ENCODE data around the gene ARHGEF3.

The ARHGEF3 gene

GRCh38 chr3:56706629-56707028 is 95.1 kb downstream of the ARHGEF3 start:
- Histone ChIP-seq H3K56ac (ENCODE audit: low read length) (no peak overlapping the region), H2BK120ac (ENCODE audit: low read depth, low read length) (no peak overlapping the region), H3K9ac (ENCODE audit: low read length) (no peak overlapping the region), H3K4me2 (ENCODE audit: low read length) (no peak overlapping the region), H3K4me3 (ENCODE audit: low read length) (no peak overlapping the region), H2BK15ac (replicated peaks; ENCODE audit: low read depth) (no peak overlapping the region), H3K4me1 (ENCODE audit: control insufficient read depth, low read depth, low read length) (no peaks in the 10 kb centered on the region), H3K27ac (ENCODE audit: low read depth, low read length) (no peak overlapping the region), H3K79me1 (ENCODE audit: low read length) (no peaks in the 10 kb centered on the region), H2AK5ac (ENCODE audit: low read length) (no peak overlapping the region), H3K18ac (ENCODE audit: low read length) (no peak overlapping the region), H3K36me3 (ENCODE audit: control insufficient read depth, insufficient read depth, low read length) (no peaks in the 10 kb centered on the region), H2BK5ac (ENCODE audit: low read length) (no peak overlapping the region), H4K8ac (ENCODE audit: low read depth, low read length) (no peak overlapping the region), H3K27me3 (ENCODE audit: insufficient read depth, low read length, poor library complexity) (no peaks in the 10 kb centered on the region), H3K79me2 (ENCODE audit: control insufficient read depth, insufficient read depth, low read length) (no peaks in the 10 kb centered on the region), H3K4ac (ENCODE audit: low read depth, low read length) (no peak overlapping the region), H3K23ac (ENCODE audit: low read length) (no peak overlapping the region), H4K5ac (ENCODE audit: low read length) (no peak overlapping the region)
- no peak for DNase-seq

- H3K4me2 ChIP-seq (ENCODE audit: low read length), result no peak overlapping the region
Measured at GRCh38 chr3:56704706-56705105, 97.0 kb downstream of the ARHGEF3 start.

GRCh38 chr3:56702490-56703315 is 99.0 kb downstream of the ARHGEF3 start:
- Histone ChIP-seq H2BK15ac (replicated peaks; ENCODE audit: low read depth) (no peak overlapping the region), H3K4me1 (ENCODE audit: control insufficient read depth, low read depth, low read length) (no peaks in the 10 kb centered on the region), H3K18ac (ENCODE audit: low read length) (no peak overlapping the region), H3K79me1 (ENCODE audit: low read length) (no peaks in the 10 kb centered on the region), H2BK5ac (ENCODE audit: low read length) (no peak overlapping the region), H4K5ac (ENCODE audit: low read length) (no peak overlapping the region), H3K27ac (ENCODE audit: low read depth, low read length) (no peak overlapping the region), H3K27me3 (ENCODE audit: insufficient read depth, low read length, poor library complexity) (no peaks in the 10 kb centered on the region), H3K23ac (ENCODE audit: low read length) (no peak overlapping the region), H3K4ac (ENCODE audit: low read depth, low read length) (no peak overlapping the region), H3K9ac (ENCODE audit: low read length) (no peak overlapping the region), H3K4me2 (ENCODE audit: low read length) (no peak overlapping the region), H3K36me3 (ENCODE audit: control insufficient read depth, insufficient read depth, low read length) (no peaks in the 10 kb centered on the region), H4K8ac (ENCODE audit: low read depth, low read length) (no peak overlapping the region), H2BK120ac (ENCODE audit: low read depth, low read length) (no peak overlapping the region), H3K56ac (ENCODE audit: low read length) (no peak overlapping the region), H3K79me2 (ENCODE audit: control insufficient read depth, insufficient read depth, low read length) (no peaks in the 10 kb centered on the region), H3K4me3 (ENCODE audit: low read length) (no peak overlapping the region), H2AK5ac (ENCODE audit: low read length) (no peak overlapping the region)
- DNase-seq, result peak; percentile 56
- WGBS (ENCODE audit: extremely low coverage, insufficient coverage, low lambda C conversion rate), result no CpG with 5 or more reads among the region's 5 CpGs

More at GRCh38 chr3:56704706-56705105, 97.0 kb downstream of the ARHGEF3 start:
- no peaks in the 10 kb centered on the region for H3K79me1 ChIP-seq (ENCODE audit: low read length)
- no peak overlapping the region for H3K56ac ChIP-seq (ENCODE audit: low read length)
- no peak overlapping the region for H4K5ac ChIP-seq (ENCODE audit: low read length)
- H3K18ac ChIP-seq (ENCODE audit: low read length), result no peak overlapping the region
- no peak overlapping the region for H3K23ac ChIP-seq (ENCODE audit: low read length)
- no peak for DNase-seq
- no peaks in the 10 kb centered on the region for H3K4me1 ChIP-seq (ENCODE audit: control insufficient read depth, low read depth, low read length)
- H2AK5ac ChIP-seq (ENCODE audit: low read length), result no peak overlapping the region
- no peak overlapping the region for H3K4ac ChIP-seq (ENCODE audit: low read depth, low read length)
- no peak overlapping the region for H2BK5ac ChIP-seq (ENCODE audit: low read length)
- H2BK15ac ChIP-seq (replicated peaks; ENCODE audit: low read depth), result no peak overlapping the region
- H3K79me2 ChIP-seq (ENCODE audit: control insufficient read depth, insufficient read depth, low read length), result no peaks in the 10 kb centered on the region
- H3K9ac ChIP-seq (ENCODE audit: low read length), result no peak overlapping the region
- no CpG with 5 or more reads among the region's 3 CpGs for WGBS (ENCODE audit: extremely low coverage, insufficient coverage, low lambda C conversion rate)
- H3K4me3 ChIP-seq (ENCODE audit: low read length), result no peak overlapping the region
- no peak overlapping the region for H2BK120ac ChIP-seq (ENCODE audit: low read depth, low read length)
- no peak overlapping the region for H4K8ac ChIP-seq (ENCODE audit: low read depth, low read length)
- no peaks in the 10 kb centered on the region for H3K27me3 ChIP-seq (ENCODE audit: insufficient read depth, low read length, poor library complexity)
- no peak overlapping the region for H3K27ac ChIP-seq (ENCODE audit: low read depth, low read length)
- H3K36me3 ChIP-seq (ENCODE audit: control insufficient read depth, insufficient read depth, low read length), result no peaks in the 10 kb centered on the region

- H3K36me3 ChIP-seq (ENCODE audit: control insufficient read depth, insufficient read depth, low read length), result no peaks in the 10 kb centered on the region
- H3K9ac ChIP-seq (ENCODE audit: low read length), result no peak overlapping the region
- H2BK120ac ChIP-seq (ENCODE audit: low read depth, low read length), result no peak overlapping the region
- H3K27ac ChIP-seq (ENCODE audit: low read depth, low read length), result no peak overlapping the region
- no peak overlapping the region for H3K4me3 ChIP-seq (ENCODE audit: low read length)
- no peak overlapping the region for H2AK5ac ChIP-seq (ENCODE audit: low read length)
- H2BK15ac ChIP-seq (replicated peaks; ENCODE audit: low read depth), result no peak overlapping the region
- H3K4ac ChIP-seq (ENCODE audit: low read depth, low read length), result no peak overlapping the region
- H3K79me1 ChIP-seq (ENCODE audit: low read length), result no peaks in the 10 kb centered on the region
- H3K23ac ChIP-seq (ENCODE audit: low read length), result no peak overlapping the region
- H4K8ac ChIP-seq (ENCODE audit: low read depth, low read length), result no peak overlapping the region
- no peaks in the 10 kb centered on the region for H3K79me2 ChIP-seq (ENCODE audit: control insufficient read depth, insufficient read depth, low read length)
- WGBS (ENCODE audit: extremely low coverage, insufficient coverage, low lambda C conversion rate), result no CpG with 5 or more reads among the region's 4 CpGs
- no peak overlapping the region for H4K5ac ChIP-seq (ENCODE audit: low read length)
- H3K18ac ChIP-seq (ENCODE audit: low read length), result no peak overlapping the region
- H3K4me2 ChIP-seq (ENCODE audit: low read length), result no peak overlapping the region
- H3K56ac ChIP-seq (ENCODE audit: low read length), result no peak overlapping the region
- peak; percentile 63 for DNase-seq
- H3K27me3 ChIP-seq (ENCODE audit: insufficient read depth, low read length, poor library complexity), result no peaks in the 10 kb centered on the region
- no peaks in the 10 kb centered on the region for H3K4me1 ChIP-seq (ENCODE audit: control insufficient read depth, low read depth, low read length)
- no peak overlapping the region for H2BK5ac ChIP-seq (ENCODE audit: low read length)
Measured at GRCh38 chr3:56700151-56700550, 101.6 kb downstream of the ARHGEF3 start.

- no peak overlapping the region for H3K56ac ChIP-seq (ENCODE audit: low read length)
- no peaks in the 10 kb centered on the region for H3K36me3 ChIP-seq (ENCODE audit: control insufficient read depth, insufficient read depth, low read length)
- H3K23ac ChIP-seq (ENCODE audit: low read length), result no peak overlapping the region
- H3K18ac ChIP-seq (ENCODE audit: low read length), result no peak overlapping the region
- no peak overlapping the region for H3K9ac ChIP-seq (ENCODE audit: low read length)
- H2AK5ac ChIP-seq (ENCODE audit: low read length), result no peak overlapping the region
- no peak overlapping the region for H4K8ac ChIP-seq (ENCODE audit: low read depth, low read length)
- no peak overlapping the region for H3K4ac ChIP-seq (ENCODE audit: low read depth, low read length)
- H2BK5ac ChIP-seq (ENCODE audit: low read length), result no peak overlapping the region
- no peak overlapping the region for H3K4me3 ChIP-seq (ENCODE audit: low read length)
- no peak overlapping the region for H2BK15ac ChIP-seq (replicated peaks; ENCODE audit: low read depth)
- WGBS (ENCODE audit: extremely low coverage, insufficient coverage, low lambda C conversion rate), result 100% methylated on average over 2 of the region's 4 CpGs
- no peaks in the 10 kb centered on the region for H3K79me1 ChIP-seq (ENCODE audit: low read length)
- H3K27ac ChIP-seq (ENCODE audit: low read depth, low read length), result no peak overlapping the region
- H3K4me1 ChIP-seq (ENCODE audit: control insufficient read depth, low read depth, low read length), result no peaks in the 10 kb centered on the region
- H4K5ac ChIP-seq (ENCODE audit: low read length), result no peak overlapping the region
- H2BK120ac ChIP-seq (ENCODE audit: low read depth, low read length), result no peak overlapping the region
- H3K79me2 ChIP-seq (ENCODE audit: control insufficient read depth, insufficient read depth, low read length), result no peaks in the 10 kb centered on the region
- H3K27me3 ChIP-seq (ENCODE audit: insufficient read depth, low read length, poor library complexity), result no peaks in the 10 kb centered on the region
- no peak for DNase-seq
- H3K4me2 ChIP-seq (ENCODE audit: low read length), result no peak overlapping the region
Measured at GRCh38 chr3:56694867-56695683, 106.7 kb downstream of the ARHGEF3 start.

All from mesendoderm (in vitro differentiated cells).